Measurements from ENCODE around the gene PRRX2.

Gene PRRX2

GRCh38 chr9:129701549-129701948 lies 36.1 kb downstream of the PRRX2 start:
- TF ChIP-seq ZFX (IDR thresholded peaks at IDR 0.05), result no peak
- TF ChIP-seq, protein P1, sequence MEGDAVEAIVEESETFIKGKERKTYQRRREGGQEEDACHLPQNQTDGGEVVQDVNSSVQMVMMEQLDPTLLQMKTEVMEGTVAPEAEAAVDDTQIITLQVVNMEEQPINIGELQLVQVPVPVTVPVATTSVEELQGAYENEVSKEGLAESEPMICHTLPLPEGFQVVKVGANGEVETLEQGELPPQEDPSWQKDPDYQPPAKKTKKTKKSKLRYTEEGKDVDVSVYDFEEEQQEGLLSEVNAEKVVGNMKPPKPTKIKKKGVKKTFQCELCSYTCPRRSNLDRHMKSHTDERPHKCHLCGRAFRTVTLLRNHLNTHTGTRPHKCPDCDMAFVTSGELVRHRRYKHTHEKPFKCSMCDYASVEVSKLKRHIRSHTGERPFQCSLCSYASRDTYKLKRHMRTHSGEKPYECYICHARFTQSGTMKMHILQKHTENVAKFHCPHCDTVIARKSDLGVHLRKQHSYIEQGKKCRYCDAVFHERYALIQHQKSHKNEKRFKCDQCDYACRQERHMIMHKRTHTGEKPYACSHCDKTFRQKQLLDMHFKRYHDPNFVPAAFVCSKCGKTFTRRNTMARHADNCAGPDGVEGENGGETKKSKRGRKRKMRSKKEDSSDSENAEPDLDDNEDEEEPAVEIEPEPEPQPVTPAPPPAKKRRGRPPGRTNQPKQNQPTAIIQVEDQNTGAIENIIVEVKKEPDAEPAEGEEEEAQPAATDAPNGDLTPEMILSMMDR (conservative IDR thresholded peaks at IDR 0.05), result no peak
- no peak overlapping the region for H3K27ac ChIP-seq

DNA sequence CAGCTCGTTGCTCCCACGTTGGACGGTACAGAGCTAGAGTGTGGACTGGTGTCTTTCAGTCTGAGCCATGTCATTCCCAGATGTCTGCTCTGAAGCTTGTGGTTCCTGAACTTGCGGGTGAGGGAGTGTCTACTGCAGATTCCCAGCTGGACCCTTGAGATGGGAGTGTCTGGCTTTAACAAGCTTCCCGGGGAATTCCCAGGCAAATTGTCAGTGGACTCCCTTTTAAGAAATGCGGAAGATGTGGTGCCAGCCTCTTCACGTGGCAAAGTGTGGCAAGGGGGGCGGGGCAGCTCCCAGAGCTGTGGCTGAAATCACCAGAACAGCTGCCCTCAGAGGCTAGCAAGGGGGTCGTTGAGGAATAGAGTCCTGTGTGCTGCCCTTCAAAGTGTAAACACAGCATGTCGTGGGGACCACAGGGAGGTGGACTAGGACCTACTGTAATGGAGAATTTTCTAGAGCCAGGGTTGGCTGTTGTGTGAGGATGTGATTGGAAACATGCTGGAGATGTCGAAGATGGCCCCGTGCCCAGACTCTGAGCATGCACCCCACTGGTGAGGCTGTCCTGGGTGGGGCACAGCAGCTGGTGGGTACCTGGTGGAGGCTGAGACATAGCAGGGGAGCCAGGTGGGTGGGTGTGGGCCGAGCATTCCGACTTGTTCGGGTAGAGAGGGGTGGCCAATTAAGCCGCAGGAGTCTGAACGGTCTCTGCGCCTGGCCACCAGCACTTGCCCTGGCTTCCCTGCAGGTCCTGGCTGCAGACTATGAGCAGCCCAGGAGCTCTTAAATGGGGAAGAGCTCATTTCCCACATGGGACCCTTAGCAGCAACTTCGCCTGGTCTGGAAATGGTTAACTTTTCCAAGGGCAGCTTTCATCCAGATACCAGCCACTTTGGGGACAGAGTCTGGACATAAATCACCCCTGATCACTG lies 37.4 kb downstream of the PRRX2 start:
- H3K27ac ChIP-seq, result no peak overlapping the region
- TF ChIP-seq, protein P1 (conservative IDR thresholded peaks at IDR 0.05), result no peak
- TF ChIP-seq ZFX (IDR thresholded peaks at IDR 0.05), result no peak

DNA sequence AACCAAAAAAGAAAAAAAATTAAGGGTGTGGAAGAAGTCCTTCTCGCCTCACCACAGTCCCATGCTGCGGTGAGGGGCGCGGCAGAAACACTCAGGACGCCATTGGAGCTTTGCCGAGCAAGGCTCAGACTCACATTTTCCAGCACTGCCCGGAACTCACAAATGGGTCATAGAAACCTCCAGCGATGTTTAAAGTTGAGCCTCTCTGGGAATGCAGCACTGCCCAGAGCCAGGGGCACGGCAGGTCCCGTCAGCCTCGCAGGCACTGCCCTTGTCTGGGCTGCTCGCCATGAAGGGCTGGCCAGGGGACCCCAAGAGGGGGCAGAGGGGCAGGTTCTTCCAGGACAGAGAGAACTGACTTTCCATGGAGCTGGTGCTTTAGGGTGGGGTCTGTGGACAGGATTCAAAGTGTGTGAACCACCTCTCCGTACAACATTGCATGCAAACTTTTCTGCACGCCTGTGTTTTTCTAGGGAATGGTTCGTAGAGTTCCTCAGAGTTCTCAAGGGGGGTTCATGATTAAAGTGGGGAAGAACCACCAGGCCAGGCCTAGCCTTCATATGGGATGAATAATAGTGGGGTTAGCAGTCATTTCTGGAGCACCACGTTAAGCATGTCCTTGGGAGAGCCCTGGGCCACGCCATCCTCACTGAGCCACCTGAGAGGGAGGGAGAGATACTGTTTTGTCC lies 38.4 kb downstream of the PRRX2 start:
- TF ChIP-seq, protein P1 (conservative IDR thresholded peaks at IDR 0.05), result no peak
- no peak for TF ChIP-seq ZFX (IDR thresholded peaks at IDR 0.05)
- no peak overlapping the region for H3K27ac ChIP-seq

DNA sequence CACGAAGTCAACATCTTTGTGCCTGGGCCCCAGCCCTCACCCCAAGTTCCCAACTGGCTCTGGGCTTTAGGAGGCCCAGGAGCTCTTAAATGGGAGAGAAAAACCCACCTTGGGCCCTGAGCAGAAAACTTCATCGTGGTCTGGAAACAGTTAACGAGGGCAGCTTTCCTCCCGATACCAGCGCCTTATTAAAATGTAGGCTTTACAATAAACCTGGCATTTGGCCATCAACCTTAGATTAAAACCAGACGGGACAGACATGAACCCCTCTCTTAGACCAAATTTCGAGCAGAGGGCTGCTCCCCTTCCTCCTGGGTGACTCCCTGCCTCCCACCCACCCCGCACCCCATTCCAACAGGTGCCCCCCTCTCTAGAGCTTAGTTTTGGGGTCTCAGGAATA lies 39.4 kb downstream of the PRRX2 start:
- TF ChIP-seq ZFX (IDR thresholded peaks at IDR 0.05), result no peak
- TF ChIP-seq, protein P1 (conservative IDR thresholded peaks at IDR 0.05), result no peak

GRCh38 chr9:129708793-129709192 lies 43.3 kb downstream of the PRRX2 start:
- TF ChIP-seq, protein P1 (conservative IDR thresholded peaks at IDR 0.05), result no peak
- no peak for TF ChIP-seq ZFX (IDR thresholded peaks at IDR 0.05)
- H3K27ac ChIP-seq, result no peak overlapping the region

More for the DNA sequence above, 39.4 kb downstream of the PRRX2 start:
- H3K27ac ChIP-seq, result no peak overlapping the region

GRCh38 chr9:129709438-129710168 lies 44.2 kb downstream of the PRRX2 start:
- TF ChIP-seq, protein P1 (conservative IDR thresholded peaks at IDR 0.05), result no peak
- TF ChIP-seq ZFX (IDR thresholded peaks at IDR 0.05), result no peak

More at GRCh38 chr9:129709438-129710168, 44.2 kb downstream of the PRRX2 start:
- H3K27ac ChIP-seq, result no peak overlapping the region
